Sciatic nerve (tissue), 2 donors: ENCODE results near the gene ENDOG. TPM values are rescaled to one million over a fixed set of nuclear protein-coding genes. Genes with fewer than 3 reads are reported as not detected.
"Not testable (repeated sequence)": the region's sequence is repeated elsewhere in the genome, so short reads cannot be mapped to it uniquely, and the experiment has no call there.

Experiments
- ATAC-seq: fragments of 200-7000 bp; cut with Tn5 transposase; one replicate; pipeline ENCODE4 v1.9.1; 2020; ENCODE audit warnings: mild to moderate bottlenecking, moderate library complexity
- DNase-seq: peaks from one replicate; pipeline ENCODE4 v3.0.0-alpha.2; 2020; ENCODE audit warnings: low spot score
- intact Hi-C: fragments of 100-400 bp; cut with DNase I; formaldehyde crosslinking; loops from one replicate; pipeline ENCODE4 v1.14.2; 2022
- total RNA-seq: library from RNA; stranded (reverse); fragmentation: NEBNext Ultra II Directional; extraction: Animal tissue kit (Norgen Biotek cat#: 25700); gene quantifications from one replicate; pipeline ENCODE4 v1.2.1, GENCODE V29; 2021
- donor health status: DM: no; HTN: no; CAD: no.
- donor health status: DM: no; HTN: no; CAD: no.

ENDOG gene
- 14.1 TPM for total RNA-seq

DNA sequence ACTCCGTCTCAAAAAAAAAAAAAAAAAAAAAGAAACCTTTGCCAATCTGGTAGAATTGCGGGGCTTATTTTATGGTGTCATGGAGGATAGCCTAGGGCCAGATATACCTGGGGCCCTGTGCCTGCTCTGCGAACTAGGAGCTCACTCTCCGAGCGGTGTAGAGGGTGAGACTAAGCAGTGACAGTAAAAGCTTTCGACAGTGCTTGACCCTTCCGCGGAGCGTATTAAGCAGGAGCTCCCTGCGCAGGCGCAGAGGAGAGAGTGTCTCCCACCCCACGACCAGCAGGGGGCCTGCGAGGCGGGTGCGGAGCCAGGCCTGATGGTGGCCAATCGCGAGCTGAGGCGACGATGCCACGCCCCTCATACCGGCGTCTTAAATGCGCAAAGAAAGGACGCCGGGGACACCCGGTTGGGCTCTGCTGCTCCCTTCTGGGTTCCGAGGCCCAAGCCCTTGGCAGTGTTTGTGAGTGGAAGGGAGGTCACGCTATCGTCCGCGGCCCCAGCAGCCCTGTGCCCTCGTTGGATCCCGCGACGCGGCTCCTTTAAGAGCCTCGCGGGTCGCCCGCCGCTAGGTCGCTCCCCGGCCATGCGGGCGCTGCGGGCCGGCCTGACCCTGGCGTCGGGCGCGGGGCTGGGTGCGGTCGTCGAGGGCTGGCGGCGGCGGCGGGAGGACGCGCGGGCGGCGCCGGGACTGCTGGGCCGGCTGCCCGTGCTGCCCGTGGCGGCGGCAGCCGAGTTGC is at the start of gene ENDOG:
Gene ENDOG, plus strand, starts transcription at position 402 of the 740 bp plus-strand sequence. Its CDS starts 185 bp downstream, at position 587.
- intact Hi-C loops, result no loop called here
- DNase-seq, result peak; percentile 98
- peak; percentile 99 for ATAC-seq

GRCh38 chr9:128768606-128769005 is 49.7 kb upstream of the ENDOG start:
- DNase-seq (no peak), ATAC-seq (no peak)
- intact Hi-C loops, result no loop called here

DNA sequence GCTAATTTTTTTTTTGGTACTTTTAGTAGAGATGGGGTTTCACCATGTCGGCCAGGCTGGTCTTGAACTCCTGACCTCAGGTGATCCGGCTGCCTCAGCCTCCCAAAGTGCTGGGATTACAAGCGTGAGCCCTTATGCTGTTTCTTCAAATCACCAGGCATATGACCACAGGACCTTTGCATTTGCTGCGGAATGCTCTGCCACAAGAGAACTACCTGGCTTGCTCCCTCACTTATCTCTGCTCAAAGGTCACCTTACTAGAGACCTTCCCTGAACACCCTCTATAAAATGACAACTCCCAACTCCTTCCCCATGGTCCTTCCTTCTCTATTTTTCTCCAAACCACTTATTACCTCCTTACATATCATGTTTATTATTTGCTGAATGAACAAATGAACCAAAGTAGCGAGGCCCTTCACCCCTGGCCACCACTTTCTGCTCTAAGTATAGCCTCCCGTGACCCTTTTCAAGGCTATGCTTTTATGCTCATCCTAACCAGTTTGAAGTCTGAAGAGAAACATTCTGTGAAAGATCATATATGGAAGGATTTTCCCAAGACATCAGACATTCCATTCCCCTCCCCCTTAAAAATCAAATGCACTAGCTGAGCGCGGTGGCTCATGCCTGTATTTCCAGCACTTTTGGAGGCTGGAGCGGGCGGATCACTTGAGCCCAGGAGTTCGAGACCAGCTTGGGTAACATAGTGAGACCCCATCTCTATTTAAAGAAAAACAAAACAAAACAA is 47.8 kb upstream of the ENDOG start:
- no peak for DNase-seq
- no peak for ATAC-seq
- intact Hi-C loops, result no loop called here

GRCh38 chr9:128771094-128771721 is 47.1 kb upstream of the ENDOG start:
- DNase-seq, result no peak
- ATAC-seq, result peak; percentile 47
- intact Hi-C loops, result no loop called here

- peak; percentile 96 for DNase-seq
- ATAC-seq, result peak; percentile 98
- intact Hi-C loops, result no loop called here
Measured at GRCh38 chr9:128771745-128772519, 46.4 kb upstream of the ENDOG start, which contains the start of gene ZER1. Gene ZER1 (minus strand): TSS chr9:128771927. CDS start chr9:128755565, 16,362 bp downstream.

- intact Hi-C loops, result no loop called here
- DNase-seq (no peak), ATAC-seq (no peak)
Measured at GRCh38 chr9:128773049-128773448, 45.3 kb upstream of the ENDOG start.

GRCh38 chr9:128774804-128775203 is 43.5 kb upstream of the ENDOG start:
- intact Hi-C loops, result no loop called here
- no peak for ATAC-seq
- no peak for DNase-seq

- DNase-seq, ATAC-seq, intact Hi-C loops: not testable (repeated sequence)
Measured at GRCh38 chr9:128780093-128780492, 38.2 kb upstream of the ENDOG start.

GRCh38 chr9:128781187-128782070 is 36.9 kb upstream of the ENDOG start:
- intact Hi-C loops, result no loop called here
- no peak for ATAC-seq
- DNase-seq, result no peak

GRCh38 chr9:128782669-128783068 is 35.6 kb upstream of the ENDOG start:
- intact Hi-C loops, result no loop called here
- DNase-seq (no peak), ATAC-seq (no peak)

DNA sequence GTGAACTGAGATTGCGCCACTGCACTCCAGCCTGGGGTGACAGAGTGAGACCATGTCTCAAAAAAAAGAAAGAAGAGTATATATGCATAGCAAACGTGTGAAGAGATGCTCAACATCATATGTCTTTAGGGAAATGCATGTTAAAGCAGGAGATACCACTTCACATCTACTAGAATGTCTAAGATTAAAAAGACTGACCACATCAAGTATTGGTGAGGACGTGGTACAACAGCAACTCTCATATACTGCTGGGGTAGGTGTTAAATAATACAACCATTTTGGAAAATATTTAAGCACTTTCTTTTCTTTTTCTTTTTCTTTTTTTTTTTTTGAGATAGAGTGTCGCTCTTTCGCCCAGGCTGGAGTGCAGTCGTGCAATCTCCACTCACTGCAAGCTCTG is 32.9 kb upstream of the ENDOG start:
- intact Hi-C loops, result no loop called here
- DNase-seq (no peak), ATAC-seq (no peak)

DNA sequence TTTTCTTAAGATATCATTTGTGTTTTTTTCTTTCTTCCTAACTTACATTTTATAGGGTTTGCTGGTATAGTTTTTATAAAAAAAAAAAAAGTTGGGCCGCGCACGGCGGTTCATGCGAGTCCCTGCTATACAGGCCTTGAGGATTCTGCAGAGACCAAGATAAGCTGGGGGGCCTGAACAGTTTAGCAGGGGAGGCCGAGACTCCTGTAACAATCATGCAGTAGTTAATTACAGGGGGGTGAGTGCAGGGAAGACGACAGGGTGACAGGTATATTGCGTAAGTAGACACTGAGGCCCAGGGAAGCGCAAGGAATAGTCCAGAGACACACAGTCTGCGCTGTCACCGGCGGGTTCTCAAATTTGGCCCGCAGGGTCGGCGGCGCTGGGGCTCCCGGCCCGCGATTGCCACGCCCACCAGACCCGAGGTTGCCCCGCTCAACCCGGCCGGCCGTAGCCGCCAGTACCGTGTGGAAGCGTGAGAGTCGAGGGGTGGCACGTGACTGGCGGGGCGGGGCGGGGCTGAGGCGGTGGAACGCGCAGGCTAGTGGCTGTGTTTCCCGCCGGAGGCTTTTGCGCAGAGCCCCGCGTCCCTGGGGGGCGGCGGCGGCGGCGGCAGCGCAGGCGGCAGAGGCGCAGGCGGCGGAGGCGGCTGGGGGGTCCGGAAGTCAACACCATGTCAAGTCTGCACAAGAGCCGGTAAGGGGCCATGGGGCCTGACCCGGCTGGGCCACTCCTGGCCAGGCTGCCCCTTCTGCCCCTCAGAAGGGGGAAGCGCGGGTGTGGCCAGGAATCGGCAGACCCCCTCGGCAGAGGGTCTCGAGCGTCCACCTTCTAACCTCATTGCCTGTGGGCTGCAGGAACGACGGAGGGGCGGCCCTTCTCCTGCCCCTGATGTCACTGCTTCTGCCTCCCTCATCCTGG is 31.4 kb upstream of the ENDOG start, which contains the start of gene TBC1D13:
Gene TBC1D13, plus strand, starts transcription at position 573 of the 921 bp plus-strand sequence. Its CDS starts 101 bp downstream, at position 674.
- ATAC-seq (peak; percentile 97), DNase-seq (peak; percentile 94)
- intact Hi-C loops, result no loop called here

GRCh38 chr9:128787659-128788058 is 30.6 kb upstream of the ENDOG start:
- DNase-seq (no peak), ATAC-seq (peak; percentile 8)
- intact Hi-C loops, result no loop called here

DNA sequence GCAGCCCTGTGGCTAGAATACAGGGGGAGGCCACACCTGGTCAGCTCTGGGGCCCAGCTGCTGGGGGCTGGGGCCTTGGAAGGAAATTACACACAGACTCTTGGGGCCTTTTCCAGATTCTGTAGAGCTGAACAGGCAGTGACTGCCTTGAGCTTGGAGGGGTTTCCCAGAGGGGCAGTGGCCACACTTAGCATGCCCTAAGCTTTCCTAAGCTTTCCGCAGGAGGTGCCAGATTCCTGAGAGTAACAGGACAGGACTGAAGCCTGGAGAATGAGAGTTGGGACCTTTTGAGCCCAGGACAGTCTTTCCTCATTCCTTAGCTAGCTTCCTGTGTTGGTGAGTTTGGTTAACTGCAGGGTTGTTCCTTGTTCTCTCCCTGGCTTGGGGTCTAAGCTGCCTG is 29.9 kb upstream of the ENDOG start:
- intact Hi-C loops, result no loop called here
- ATAC-seq (no peak), DNase-seq (no peak)

- DNase-seq, result no peak
- no peak for ATAC-seq
- intact Hi-C loops, result no loop called here
Measured at GRCh38 chr9:128790536-128790935, 27.8 kb upstream of the ENDOG start.

DNA sequence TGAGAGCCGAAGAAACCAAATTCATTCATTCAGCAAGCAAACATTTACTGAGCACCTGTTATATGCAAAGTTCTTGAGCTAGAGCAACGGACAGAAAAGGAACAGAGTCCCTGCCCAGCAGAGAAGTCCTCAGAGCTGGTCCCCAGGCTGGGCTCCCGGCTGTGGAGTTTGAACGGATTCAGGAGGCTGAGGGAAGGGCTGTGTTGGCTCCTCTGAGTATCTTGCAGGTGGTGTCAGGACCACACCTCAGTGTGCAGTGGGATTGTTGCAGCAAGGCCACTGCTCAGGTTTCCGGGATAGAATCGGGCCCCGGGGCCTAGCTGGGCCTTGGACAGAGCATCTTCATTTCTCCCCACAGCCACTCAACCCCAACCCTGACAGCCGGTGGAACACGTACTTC is 26.2 kb upstream of the ENDOG start:
- intact Hi-C loops, result no loop called here
- no peak for DNase-seq
- no peak for ATAC-seq
